Activated T-helper 1 cell treated with anti-CD3 and anti-CD28 coated beads, Interleukin-2, amount 50 U/mL, for 16 hours (primary cell): ENCODE data around the gene EPS15.

Source experiments
- DNase-seq, 2 donors: peaks; one replicate each; pipeline ENCODE4 v3.0.0-alpha.2; 2020; ENCODE audit warnings: low read depth in 1 of 2, low spot score in 1 of 2

Gene EPS15

GRCh38 chr1:51322417-51323101 lies 196.5 kb downstream of the EPS15 start:
- no peak for DNase-seq

- DNase-seq: no peak
Measured at GRCh38 chr1:51321924-51322280, 197.2 kb downstream of the EPS15 start.

- DNase-seq: no peak
Measured at GRCh38 chr1:51320967-51321923, 197.8 kb downstream of the EPS15 start.

- DNase-seq: no peak
Measured at GRCh38 chr1:51317798-51318197, 201.3 kb downstream of the EPS15 start.

GRCh38 chr1:51316846-51317120 lies 202.3 kb downstream of the EPS15 start:
- no peak for DNase-seq

GRCh38 chr1:51316113-51316845 lies 202.8 kb downstream of the EPS15 start:
- DNase-seq: no peak

GRCh38 chr1:51314974-51315373 lies 204.1 kb downstream of the EPS15 start:
- no peak for DNase-seq

- DNase-seq: no peak
Measured at GRCh38 chr1:51313961-51314777, 204.9 kb downstream of the EPS15 start.

GRCh38 chr1:51313268-51313852 lies 205.7 kb downstream of the EPS15 start:
- DNase-seq: no peak

GRCh38 chr1:51312718-51313117 lies 206.3 kb downstream of the EPS15 start:
- no peak for DNase-seq

GRCh38 chr1:51311826-51312225 lies 207.2 kb downstream of the EPS15 start:
- no peak for DNase-seq

- DNase-seq: no peak
Measured at GRCh38 chr1:51310871-51311613, 208.0 kb downstream of the EPS15 start.

GRCh38 chr1:51309291-51309690 lies 209.8 kb downstream of the EPS15 start:
- no peak for DNase-seq

GRCh38 chr1:51308636-51309035 lies 210.4 kb downstream of the EPS15 start:
- DNase-seq: no peak

GRCh38 chr1:51306950-51307349 lies 212.1 kb downstream of the EPS15 start:
- DNase-seq: no peak

- DNase-seq: no peak
Measured at GRCh38 chr1:51305371-51305823, 213.7 kb downstream of the EPS15 start.

- DNase-seq: no peak
Measured at GRCh38 chr1:51304360-51304759, 214.7 kb downstream of the EPS15 start.
